Activated CD8-positive, alpha-beta memory T cell treated with anti-CD3 and anti-CD28 coated beads, Interleukin-2, amount 50 U/mL, for 24 hours (primary cell): Measurements from ENCODE around the gene HOXC12.

ENCODE experiments used
- DNase-seq: peaks from one replicate; pipeline ENCODE4 v3.0.0-alpha.2; 2020; ENCODE audit errors: extremely low read depth

The HOXC12 gene

DNA sequence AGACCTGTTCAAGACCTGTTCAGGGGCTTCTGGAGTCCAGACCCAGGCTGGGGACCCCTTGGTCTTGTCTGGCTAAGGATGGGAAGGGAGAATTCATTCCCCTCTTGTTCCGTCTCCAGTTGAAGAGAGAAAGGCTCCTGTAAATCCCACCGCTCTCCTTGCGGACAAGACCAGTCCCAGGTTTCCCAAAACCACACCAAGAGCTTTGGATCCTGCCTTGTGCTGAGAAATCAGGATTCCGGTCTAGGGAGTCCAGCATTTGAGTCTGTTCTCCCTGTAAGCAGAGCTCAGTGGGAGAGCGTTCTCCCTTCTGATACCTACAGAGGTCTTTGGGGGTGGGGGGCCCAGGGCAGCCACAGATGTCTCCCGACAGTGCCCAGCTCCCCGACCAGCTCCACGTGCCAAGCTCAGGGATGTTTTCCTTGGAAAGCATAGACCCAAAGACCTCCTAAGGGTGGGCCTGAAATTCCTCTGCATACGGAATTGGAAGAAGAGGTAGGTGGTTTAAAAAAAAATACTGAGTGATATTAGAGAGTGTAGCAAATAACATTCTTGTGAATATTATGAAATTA, 14.2 kb upstream of the HOXC12 start:
- no peak for DNase-seq

DNA sequence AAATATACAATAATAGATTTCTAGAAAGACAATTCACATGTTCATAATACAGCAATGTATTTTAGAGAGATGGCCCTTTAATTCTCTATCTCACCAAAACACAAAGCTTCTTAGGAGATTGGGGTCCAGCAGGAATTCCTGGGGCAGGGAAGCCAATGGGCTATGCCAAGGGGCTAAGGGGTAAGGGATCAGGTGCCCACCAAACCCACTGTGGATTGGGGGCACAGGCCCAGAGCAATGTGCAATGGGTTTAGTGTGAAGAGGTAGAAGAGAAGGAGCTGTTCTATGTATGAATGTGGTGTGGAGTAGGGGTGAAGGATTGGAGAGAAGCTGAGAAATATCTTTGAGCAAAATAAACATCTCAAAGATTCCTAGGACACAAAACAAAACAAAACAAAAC, 13.5 kb upstream of the HOXC12 start:
- DNase-seq, result no peak

DNA sequence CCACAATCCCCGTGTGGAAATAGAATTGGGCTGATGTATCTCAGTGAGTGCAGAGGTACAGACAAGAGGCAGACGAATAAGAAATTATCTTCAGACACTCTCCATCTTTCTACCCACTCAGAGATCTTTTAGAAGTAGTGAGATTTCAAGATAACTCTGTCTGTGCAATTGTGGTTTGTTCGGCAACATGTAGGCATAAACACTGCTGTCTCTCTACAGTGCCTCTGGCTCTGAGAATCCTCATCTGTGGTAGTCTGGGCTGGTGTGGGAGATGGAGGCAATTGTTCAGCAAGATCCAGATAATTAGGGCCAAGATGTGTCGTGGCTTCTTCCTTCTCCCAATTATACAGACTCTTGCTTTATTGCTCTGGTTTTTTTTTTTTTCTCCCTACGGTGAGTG, 13.0 kb upstream of the HOXC12 start:
- DNase-seq, result no peak

DNA sequence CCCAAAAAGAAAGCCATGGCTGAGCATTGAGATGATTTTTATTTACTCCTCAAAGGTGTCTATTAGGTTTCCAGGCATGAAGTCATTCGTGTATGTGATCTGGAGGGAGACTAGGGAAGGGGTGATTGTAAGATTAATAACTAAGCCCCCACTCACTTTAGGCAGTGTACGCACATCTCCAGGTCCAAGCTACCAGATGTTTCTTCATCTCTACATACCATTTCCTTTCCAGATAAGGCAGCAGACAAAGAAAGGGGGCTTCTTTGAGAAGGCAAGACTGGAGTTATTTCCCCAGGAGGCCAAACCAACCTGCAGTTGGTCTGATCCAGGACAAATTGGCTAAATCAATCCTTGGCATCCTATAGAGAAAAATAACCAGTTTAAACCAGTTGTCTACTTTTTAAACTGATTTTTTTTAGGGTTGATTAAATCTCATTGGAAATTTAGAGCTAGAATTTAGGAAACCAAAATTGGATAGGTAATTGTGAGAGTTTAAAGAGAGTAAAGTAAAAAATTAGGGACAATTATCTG, 12.2 kb upstream of the HOXC12 start:
- no peak for DNase-seq

DNA sequence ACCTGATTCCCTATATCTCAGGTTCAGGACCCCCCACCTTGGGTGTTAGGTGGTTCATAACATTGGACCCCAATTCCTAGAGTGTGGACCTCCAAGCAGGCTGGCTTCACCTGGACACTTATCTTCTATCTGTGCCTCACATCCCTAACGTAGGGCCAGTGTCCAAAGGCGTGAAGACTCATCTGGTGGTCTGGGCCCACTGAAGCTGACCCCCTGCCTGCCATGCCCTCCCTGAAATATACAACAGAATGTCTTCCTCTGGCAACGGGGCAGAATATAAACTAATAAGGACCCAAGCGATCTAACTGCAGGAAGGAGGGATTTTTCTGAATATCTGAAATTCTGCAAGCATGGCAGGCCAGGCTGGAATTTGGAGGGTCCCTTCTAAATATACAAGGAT, 10.5 kb upstream of the HOXC12 start:
- DNase-seq, result no peak

DNA sequence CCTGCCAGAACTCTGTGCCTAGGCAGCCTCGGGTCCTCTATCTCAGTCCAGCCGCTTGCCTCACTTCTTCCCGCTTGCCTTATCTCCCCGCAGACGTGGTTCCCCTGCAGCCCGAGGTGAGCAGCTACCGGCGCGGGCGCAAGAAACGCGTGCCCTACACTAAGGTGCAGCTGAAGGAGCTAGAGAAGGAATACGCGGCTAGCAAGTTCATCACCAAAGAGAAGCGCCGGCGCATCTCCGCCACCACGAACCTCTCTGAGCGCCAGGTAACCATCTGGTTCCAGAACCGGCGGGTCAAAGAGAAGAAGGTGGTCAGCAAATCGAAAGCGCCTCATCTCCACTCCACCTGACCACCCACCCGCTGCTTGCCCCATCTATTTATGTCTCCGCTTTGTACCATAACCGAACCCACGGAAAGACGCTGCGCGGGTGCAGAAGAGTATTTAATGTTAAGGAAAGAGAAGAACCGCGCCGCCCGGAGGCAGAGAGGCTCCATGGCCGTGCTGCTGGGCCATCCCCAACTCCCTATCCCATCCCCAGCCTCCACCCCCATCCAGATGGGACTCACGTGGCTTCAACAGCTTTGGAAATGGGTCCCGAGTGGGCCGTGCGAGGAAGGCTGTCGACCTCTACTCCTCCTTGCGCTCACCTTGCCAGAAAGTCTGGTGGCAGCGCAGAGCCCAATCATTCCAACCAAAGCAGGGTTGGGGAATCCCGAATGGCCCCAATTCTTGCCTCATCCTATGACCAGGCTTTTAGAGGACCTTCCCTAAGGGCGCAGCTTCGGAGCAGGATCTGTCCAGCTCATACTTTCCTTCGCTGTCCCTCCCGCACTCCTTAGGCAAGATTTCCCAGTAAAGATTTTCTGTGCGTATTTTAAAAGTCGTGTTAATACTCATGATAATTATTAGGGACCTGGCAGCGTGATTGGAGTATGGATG, 9.5 kb upstream of the HOXC12 start:
- no peak for DNase-seq

DNA sequence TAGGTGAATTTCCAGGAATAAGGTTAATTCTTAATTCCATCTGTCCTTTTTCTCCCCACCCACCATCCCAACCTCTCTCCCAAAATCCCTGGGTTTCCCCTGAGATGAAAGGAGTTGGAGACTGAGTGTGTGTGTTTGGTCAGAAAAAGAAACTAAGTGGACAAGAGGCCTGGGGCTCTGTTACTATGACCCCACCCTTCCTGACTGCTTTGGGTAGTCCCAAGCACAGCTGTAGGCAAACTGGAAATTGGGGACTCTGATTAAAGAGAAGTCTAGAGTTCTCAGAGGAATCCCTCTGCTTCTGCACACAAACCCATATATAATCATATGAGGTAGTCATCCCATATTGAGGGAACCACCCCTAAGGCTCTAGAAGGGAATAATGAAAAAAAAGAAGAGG, 7.0 kb upstream of the HOXC12 start:
- DNase-seq, result no peak

DNA sequence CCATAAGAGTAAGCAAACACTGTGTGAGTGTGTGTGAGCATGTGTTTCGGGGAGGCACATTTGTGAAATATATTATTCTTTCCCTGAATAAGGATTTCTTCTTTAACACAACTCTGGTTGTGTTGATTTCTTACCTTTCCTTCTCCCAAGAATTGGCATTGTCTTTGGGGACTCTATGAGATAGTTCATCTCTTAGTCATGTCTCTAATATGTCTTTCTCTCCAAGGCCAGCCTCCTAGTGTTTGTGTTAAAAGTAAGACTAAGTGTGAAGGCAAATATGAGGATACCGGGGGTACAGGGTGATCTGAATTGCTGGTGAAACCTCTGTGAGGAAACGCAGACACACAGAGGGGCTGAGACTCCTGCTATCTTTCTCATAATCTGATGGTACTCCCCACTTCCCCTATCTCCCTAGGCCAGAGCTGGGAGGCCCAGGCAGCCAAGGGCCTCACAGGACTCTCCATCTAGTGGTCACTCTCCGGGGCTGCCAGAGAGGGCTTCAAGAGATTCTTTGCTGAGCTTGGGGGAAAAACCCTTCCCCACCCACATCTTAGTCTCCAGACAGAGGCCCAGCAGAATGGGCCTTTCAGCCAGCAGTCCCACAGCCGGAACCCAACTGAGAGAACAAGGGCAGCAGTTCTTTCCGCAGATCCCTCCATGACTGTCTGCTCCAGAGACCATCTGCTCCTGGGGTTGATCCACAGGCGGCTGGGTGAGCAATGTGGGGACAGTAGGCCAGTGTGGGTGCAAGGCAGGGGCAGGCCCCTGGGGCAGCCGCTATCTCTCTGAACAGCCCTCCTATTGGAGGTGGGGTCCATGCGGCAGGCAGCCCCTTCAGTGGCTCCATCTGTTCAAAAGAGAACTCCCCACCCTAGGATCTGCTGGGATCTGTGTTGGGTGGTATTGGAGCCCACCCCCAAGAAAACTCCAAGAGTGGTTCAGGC, 5.8 kb upstream of the HOXC12 start:
- DNase-seq, result no peak

DNA sequence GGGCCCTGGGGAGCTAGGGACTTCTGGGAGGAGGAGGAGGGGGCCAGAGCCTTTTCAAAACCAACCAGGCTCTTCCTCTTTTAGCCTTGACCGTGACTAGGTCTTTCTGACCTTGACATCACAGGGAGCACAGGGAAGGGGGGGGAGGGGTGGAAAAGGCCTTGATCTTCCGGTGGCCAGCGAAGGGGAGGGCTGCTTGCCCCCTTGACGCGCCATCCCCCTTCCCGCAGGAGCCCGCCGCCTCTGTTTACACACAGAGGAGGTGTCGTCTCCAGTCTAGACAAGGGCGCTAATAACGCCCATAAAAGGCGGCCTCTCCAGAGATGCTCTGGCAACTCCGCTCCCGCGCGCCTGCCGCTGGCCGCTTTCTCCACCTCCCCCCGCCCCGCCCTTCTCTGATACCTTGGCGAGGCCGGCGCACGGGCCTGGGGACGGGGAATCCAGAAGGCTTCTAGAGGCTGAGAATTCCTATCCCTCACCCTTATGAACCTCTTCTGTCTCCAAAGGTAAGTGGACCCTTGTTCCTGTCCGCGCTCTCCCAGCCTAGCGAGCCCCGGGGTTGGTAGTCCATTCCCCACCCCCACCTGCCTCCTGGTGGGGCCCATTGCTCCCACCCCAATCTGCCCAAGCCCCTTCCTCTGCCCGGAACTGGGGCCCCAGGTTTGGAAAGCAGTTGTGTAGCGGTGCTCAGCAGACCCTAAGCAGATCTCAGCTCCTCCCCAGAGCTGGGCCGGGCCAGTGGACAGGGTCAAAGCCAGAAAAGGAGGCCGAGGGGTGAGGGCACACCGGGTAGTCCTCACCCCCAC, 4.9 kb upstream of the HOXC12 start:
- no peak for DNase-seq

DNA sequence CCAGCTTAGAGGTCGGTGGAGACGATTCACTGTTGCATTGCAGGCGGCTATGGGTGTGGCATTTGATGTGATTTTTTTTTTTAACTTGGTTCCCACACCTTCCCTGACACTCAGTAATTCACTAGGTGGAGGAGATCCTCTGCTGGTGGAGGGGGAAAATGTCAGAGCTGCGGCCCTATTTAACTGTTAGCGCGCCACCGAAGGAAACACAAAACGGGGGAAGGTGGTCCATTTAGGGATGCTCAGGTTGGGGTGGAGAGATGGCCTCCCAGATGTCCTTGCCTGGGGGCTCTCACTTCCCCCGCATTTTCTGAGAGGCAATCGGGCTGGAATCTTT, 4.3 kb upstream of the HOXC12 start:
- no peak for DNase-seq

DNA sequence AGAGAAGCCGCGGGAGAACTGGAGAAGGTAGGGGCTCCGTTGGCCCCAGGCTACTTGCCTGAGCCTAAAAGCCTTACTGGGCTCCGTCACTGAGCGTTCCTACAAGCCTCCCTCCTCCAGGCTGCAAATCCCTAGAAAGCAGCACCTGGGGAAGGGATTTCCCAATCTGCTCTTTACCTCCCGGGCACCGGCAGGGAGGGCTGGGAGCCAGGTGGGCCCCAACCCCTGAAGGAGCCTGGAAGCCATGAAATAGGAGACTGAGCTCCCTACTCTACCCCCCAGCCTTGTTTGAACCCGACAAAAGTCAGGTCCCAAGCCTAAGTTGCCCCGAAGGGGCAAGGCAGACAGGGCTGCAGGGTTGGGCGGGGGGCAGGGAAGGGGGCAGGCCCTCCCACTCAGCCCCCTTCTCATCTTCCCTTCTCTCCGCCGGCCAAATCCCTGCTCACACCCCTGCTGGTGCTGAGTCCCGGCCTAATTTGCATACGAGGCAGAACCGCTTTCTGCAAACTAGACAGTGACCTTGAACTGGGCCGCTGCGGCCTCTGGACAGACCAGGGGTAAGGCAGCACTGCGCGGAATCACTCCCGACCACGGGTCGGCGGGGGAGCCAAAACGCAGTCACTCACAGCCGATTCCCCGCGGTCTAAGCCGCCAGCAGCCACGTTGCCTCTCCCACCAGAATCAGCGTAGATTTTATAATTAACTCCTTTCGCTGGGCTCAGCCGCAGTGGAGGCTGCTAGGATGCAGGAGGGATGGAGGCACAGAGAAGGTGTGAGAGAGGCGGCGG, 3.7 kb upstream of the HOXC12 start:
- DNase-seq, result no peak

DNA sequence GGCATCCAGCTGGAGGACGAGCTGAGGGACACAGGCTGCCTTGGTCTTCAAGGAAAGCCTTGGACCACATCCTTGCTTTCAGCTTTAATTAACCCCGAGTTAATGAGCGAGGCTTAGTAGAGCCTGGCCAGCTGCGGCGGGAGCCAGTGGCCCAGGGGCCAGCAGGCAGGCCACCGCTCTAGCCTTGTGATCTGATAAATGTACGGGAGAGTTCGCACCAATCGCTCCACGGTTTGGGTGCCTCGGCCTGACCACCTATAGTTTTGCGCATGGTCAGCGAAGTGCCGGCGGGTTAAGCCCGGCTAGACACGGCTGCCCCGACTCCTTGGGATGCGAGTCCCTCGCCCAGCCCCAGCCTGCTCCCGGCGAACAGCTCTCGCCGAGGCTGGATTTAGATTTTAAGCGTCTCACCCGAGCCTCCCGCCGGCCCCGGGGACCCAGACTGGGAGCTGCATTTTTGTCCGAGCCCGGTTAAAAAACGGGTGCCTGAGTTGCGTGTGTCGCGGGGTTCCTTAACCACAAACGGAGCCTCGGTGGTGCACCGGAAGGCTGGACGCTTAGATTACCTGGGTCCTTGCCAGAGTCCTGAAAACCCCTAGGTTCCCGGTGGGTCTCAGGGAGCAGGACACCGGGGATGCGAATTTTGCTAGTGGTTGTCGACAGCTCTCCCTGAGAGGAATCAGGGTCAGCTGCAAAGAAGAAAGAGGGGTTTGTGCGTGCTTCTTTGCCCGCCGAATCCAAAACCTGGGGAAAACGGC, 2.9 kb upstream of the HOXC12 start:
- DNase-seq, result no peak

DNA sequence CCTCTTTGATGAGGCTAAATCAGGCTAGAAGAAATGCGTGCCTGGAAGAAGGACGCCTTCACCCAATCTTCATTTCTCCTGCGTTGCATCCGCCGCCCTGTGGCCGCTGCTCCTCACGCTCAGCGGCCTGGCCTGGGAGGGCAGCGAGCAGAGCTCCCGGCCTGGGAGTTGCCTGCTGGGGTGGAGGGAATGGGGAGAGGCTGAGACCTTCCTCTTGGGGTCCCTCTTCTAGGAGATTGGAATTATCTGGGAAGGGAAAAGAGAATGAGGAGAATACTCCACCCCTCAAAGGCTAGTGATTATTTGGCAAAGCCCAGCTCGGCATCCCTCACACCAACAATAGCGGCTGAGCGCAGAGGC, 2.4 kb upstream of the HOXC12 start:
- no peak for DNase-seq

DNA sequence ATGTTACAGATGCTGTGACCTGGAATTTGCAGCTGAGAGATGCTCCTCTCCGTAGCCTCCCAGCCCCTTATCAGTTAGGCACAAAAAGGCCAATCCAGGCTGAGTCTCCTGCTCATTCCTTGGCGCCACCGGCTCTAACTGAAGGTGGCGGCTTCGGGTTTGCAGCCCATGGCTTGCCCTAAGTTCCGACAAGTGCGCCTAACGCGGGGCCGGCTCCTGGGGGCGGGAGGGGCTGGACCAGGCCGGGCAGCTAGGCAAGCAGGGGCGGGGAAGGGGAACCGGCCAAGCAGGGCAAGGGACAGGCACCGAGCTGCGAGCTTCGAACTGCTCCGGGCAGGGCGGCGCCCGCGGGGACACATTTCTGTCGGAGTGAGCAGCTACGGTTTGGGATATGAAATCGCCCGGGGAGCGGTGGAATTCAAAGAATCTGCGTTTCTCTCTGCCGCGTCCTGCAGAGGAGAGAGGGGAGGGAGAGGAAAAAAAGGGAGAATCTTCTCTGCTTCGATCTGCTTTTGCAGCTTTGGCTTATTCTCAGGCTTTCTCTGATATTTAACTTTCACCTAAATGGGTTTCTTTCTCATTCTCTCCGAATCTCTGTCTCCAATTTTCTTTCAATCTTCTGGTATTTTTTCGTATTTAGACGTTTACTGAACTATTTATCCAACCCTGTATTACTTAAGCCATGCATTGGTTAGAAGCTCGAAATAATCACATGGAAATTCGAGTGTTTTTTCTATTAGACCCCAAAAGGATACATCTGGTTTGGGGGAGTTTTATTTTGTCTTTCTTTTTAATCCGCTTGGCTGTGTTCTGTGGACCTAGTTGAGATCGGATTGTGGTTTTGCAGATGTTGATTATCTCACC, 1.6 kb upstream of the HOXC12 start:
- no peak for DNase-seq

DNA sequence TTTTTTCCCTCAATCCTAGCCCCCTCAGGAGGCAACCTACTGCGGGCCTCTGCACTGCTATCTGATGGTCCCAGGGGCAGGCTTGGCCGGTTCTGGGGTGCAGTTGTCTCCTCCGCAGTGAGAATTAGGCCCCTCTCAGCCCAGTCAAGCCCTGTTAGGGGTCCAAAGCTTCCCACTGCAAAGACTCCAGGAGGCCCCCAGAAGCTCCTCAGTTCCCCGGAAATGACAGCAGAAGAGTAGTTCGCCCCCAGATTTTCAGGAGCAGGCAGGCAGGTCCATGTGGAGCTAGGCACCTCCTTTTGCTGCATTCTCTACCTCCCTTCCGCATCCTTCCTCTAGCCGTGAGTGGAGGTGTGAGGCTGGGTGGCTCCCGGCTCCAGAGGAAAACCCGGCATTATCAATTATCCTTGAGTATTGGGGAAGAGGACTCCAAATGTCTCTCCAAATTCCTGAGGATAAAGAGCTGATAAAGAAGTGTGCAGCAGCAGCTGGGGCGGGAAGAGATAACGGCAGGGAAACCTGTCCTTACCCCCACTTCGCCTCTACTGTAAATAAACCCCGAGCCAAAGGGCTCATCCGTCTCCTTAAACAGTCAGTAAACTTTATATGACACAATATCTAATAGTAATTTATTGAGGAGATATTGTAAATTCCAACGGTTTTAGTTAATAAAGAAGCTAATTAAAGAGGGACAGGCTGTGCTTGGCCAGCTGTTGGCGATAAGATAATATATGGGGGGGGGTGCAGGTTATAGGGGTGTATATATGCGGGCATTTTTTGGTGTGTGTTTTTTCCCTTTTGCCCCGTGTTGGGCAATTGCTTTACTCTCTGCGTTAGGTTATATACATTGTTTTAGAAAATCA, 641 bp upstream of the HOXC12 start:
- DNase-seq, result no peak

DNA sequence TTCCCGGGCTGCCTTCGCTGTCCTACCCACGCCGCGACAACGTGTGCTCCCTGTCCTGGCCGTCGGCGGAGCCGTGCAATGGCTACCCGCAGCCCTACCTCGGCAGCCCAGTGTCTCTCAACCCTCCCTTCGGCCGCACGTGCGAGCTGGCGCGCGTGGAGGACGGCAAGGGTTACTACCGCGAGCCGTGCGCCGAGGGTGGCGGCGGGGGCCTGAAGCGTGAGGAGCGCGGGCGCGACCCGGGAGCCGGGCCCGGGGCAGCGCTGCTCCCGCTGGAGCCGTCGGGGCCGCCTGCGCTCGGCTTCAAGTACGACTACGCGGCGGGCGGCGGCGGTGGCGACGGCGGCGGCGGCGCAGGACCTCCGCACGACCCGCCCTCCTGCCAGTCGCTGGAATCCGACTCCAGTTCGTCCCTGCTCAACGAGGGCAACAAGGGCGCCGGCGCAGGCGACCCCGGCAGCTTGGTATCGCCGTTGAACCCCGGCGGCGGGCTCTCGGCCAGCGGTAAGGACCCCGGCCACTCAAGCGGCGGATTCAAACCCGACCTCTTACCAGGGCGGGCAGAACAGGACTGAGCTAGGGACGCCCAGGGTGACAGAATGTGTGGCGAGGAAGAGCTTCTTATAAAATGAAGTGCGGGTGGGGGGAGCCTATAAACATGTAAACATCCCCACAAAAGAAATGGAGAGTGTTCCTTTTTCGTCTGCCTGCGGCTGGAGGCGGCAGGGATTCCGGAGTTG, 503 bp downstream of the HOXC12 start:
- no peak for DNase-seq

DNA sequence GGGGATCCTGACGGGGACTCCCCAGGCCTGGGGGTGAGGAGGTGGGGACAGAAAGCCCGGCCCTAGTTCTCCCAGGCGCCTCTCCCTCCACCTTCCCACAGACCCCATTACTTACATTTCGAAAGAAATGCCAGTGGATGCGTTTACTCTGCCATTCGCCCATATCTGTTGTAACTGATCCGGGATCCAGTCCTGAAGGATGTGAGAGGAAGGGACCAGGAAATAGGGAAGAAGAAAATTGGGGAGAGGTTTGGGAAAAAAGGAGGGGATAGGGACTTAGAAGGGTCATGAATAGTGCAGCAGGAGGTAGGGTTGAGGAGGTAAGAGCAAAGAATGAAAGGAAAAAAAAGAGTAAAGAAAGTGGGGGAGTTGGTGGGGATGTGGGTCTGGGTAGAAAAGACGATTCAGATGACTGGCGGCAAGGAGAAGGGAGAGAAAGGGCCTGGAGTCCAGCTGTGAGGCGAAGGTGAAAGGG, 1.1 kb downstream of the HOXC12 start:
- DNase-seq, result no peak
